ENCODE data around the gene PDE9A.

PDE9A gene

GRCh38 chr21:42611852-42612251, 41.6 kb upstream of the PDE9A start:
- TF ChIP-seq SIN3A (IDR thresholded peaks at IDR 0.05; ENCODE audit: borderline replicate concordance, insufficient read depth, low read length) (no peak), TAF1 (IDR thresholded peaks at IDR 0.05; ENCODE audit: borderline replicate concordance, insufficient read depth, low read length) (no peak), POLR2AphosphoS5 (IDR thresholded peaks at IDR 0.05; ENCODE audit: low read depth, low read length) (no peak), REST (IDR thresholded peaks at IDR 0.05; ENCODE audit: insufficient read depth in 1 of 2, low read depth in 2 of 2, low read length in 2 of 2) (no peak), FOXP2 (optimal IDR thresholded peaks at IDR 0.05; ENCODE audit: borderline replicate concordance, extremely low read depth, extremely low read length, insufficient read depth) (no peak)

- no peak for TF ChIP-seq FOXP2 (optimal IDR thresholded peaks at IDR 0.05; ENCODE audit: borderline replicate concordance, extremely low read depth, extremely low read length, insufficient read depth)
- TF ChIP-seq TAF1 (IDR thresholded peaks at IDR 0.05; ENCODE audit: borderline replicate concordance, insufficient read depth, low read length) = no peak
- TF ChIP-seq SIN3A (IDR thresholded peaks at IDR 0.05; ENCODE audit: borderline replicate concordance, insufficient read depth, low read length) = no peak
- TF ChIP-seq REST (IDR thresholded peaks at IDR 0.05; ENCODE audit: insufficient read depth in 1 of 2, low read depth in 2 of 2, low read length in 2 of 2) = no peak
- TF ChIP-seq POLR2AphosphoS5 (IDR thresholded peaks at IDR 0.05; ENCODE audit: low read depth, low read length) = no peak
Observed at GRCh38 chr21:42612390-42612789, 41.0 kb upstream of the PDE9A start.

GRCh38 chr21:42613756-42614155, 39.7 kb upstream of the PDE9A start:
- TF ChIP-seq FOXP2 (optimal IDR thresholded peaks at IDR 0.05; ENCODE audit: borderline replicate concordance, extremely low read depth, extremely low read length, insufficient read depth) = no peak
- TF ChIP-seq TAF1 (IDR thresholded peaks at IDR 0.05; ENCODE audit: borderline replicate concordance, insufficient read depth, low read length) = no peak
- no peak for TF ChIP-seq SIN3A (IDR thresholded peaks at IDR 0.05; ENCODE audit: borderline replicate concordance, insufficient read depth, low read length)
- no peak for TF ChIP-seq POLR2AphosphoS5 (IDR thresholded peaks at IDR 0.05; ENCODE audit: low read depth, low read length)
- no peak for TF ChIP-seq REST (IDR thresholded peaks at IDR 0.05; ENCODE audit: insufficient read depth in 1 of 2, low read depth in 2 of 2, low read length in 2 of 2)

GRCh38 chr21:42614396-42614795, 39.0 kb upstream of the PDE9A start:
- TF ChIP-seq FOXP2 (optimal IDR thresholded peaks at IDR 0.05; ENCODE audit: borderline replicate concordance, extremely low read depth, extremely low read length, insufficient read depth) (no peak), SIN3A (IDR thresholded peaks at IDR 0.05; ENCODE audit: borderline replicate concordance, insufficient read depth, low read length) (no peak), TAF1 (IDR thresholded peaks at IDR 0.05; ENCODE audit: borderline replicate concordance, insufficient read depth, low read length) (no peak), REST (IDR thresholded peaks at IDR 0.05; ENCODE audit: insufficient read depth in 1 of 2, low read depth in 2 of 2, low read length in 2 of 2) (no peak)

GRCh38 chr21:42614811-42615351, 38.5 kb upstream of the PDE9A start:
- TF ChIP-seq POLR2AphosphoS5 (IDR thresholded peaks at IDR 0.05; ENCODE audit: low read depth, low read length) = no peak
